Mesothelial cell of epicardium (in vitro differentiated cells): ENCODE measurements around the gene CHURC1. TPM values are rescaled to one million over a fixed set of nuclear protein-coding genes. Genes with fewer than 3 reads are reported as not detected.

Source experiments
- DNase-seq, 2 experiments: peaks; one replicate each; pipeline ENCODE4 v3.0.0; 2021; ENCODE audit warnings: low spot score in 2 of 2; ENCODE audit not compliant: unreplicated experiment in 2 of 2
- H3K27ac Mint-ChIP-seq: 2 replicates; pipeline ENCODE4 v1.8.0; 2021; ENCODE audit warnings: mixed read lengths
- H3K27me3 Mint-ChIP-seq: 2 replicates; pipeline ENCODE4 v1.8.0; 2021; ENCODE audit warnings: low read depth, mixed read lengths
- H3K36me3 Mint-ChIP-seq: 2 replicates; pipeline ENCODE4 v1.8.0; 2021; ENCODE audit warnings: mixed read lengths
- H3K4me1 Mint-ChIP-seq: 2 replicates; pipeline ENCODE4 v1.8.0; 2021; ENCODE audit warnings: mixed read lengths
- H3K4me3 Mint-ChIP-seq: 2 replicates; pipeline ENCODE4 v1.8.0; 2021; ENCODE audit warnings: mild to moderate bottlenecking, moderate library complexity, mixed read lengths
- H3K9me3 Mint-ChIP-seq: 2 replicates; pipeline ENCODE4 v1.8.0; 2021; ENCODE audit warnings: mixed read lengths
- CTCF ChIP-seq: fragments of 200-600 bp; sonication (generic); IDR thresholded peaks from one replicate; pipeline ENCODE4 v1.5.0; 2021; ENCODE audit warnings: antibody characterized with exemption; ENCODE audit not compliant: unreplicated experiment
- total RNA-seq: library from RNA; stranded (reverse); gene quantifications from 3 replicates; pipeline ENCODE4 v1.2.1, GENCODE V29; 2021

The CHURC1 gene
- total RNA-seq, 1 donor from 2014 or later = 45.8 TPM

GRCh38 chr14:64868841-64869240, 45.4 kb upstream of the CHURC1 start:
- Mint-ChIP-seq H3K27me3 (peaks cover 16% of the 10 kb centered on the region), H3K9me3 (peaks cover 12% of the 10 kb centered on the region), H3K4me1 (peaks cover 4% of the 10 kb centered on the region), H3K27ac (no peak overlapping the region), H3K36me3 (no peaks in the 10 kb centered on the region), H3K4me3 (no peak overlapping the region)
- TF ChIP-seq CTCF = no peak
- DNase-seq = no peak

- Mint-ChIP-seq H3K4me3 (no peak overlapping the region), H3K27ac (no peak overlapping the region), H3K4me1 (peaks cover 9% of the 10 kb centered on the region), H3K27me3 (peaks cover 16% of the 10 kb centered on the region), H3K9me3 (peaks cover 12% of the 10 kb centered on the region), H3K36me3 (no peaks in the 10 kb centered on the region)
- no peak for TF ChIP-seq CTCF
- DNase-seq = no peak
Measured at GRCh38 chr14:64870160-64870559, 44.1 kb upstream of the CHURC1 start.

- Mint-ChIP-seq H3K36me3 (no peaks in the 10 kb centered on the region), H3K9me3 (peaks cover 12% of the 10 kb centered on the region), H3K4me1 (peaks cover 7% of the 10 kb centered on the region), H3K27me3 (peaks cover 24% of the 10 kb centered on the region), H3K4me3 (no peak overlapping the region), H3K27ac (no peak overlapping the region)
- no peak for DNase-seq
- TF ChIP-seq CTCF = no peak
Measured at GRCh38 chr14:64871344-64871743, 42.9 kb upstream of the CHURC1 start.

GRCh38 chr14:64873506-64874219, 40.6 kb upstream of the CHURC1 start:
- H3K27ac Mint-ChIP-seq = no peak overlapping the region
- H3K4me1 Mint-ChIP-seq = peaks cover 9% of the 10 kb centered on the region
- H3K27me3 Mint-ChIP-seq = peaks cover 47% of the 10 kb centered on the region
- DNase-seq = no peak
- no peak overlapping the region for H3K4me3 Mint-ChIP-seq
- peaks cover 12% of the 10 kb centered on the region for H3K9me3 Mint-ChIP-seq
- no peaks in the 10 kb centered on the region for H3K36me3 Mint-ChIP-seq
- no peak for TF ChIP-seq CTCF

GRCh38 chr14:64875350-64875749, 38.9 kb upstream of the CHURC1 start:
- H3K27me3 Mint-ChIP-seq = peaks cover 54% of the 10 kb centered on the region
- no peak overlapping the region for H3K4me3 Mint-ChIP-seq
- no peak overlapping the region for H3K27ac Mint-ChIP-seq
- DNase-seq = no peak
- no peak for TF ChIP-seq CTCF
- H3K9me3 Mint-ChIP-seq = peaks cover 12% of the 10 kb centered on the region
- no peaks in the 10 kb centered on the region for H3K36me3 Mint-ChIP-seq
- peaks cover 14% of the 10 kb centered on the region for H3K4me1 Mint-ChIP-seq
